WERI-Rb-1 (cell line): Measurements from ENCODE around the gene FOSL1.

ENCODE experiments used
- DNase-seq: peaks from one replicate; pipeline ENCODE4 v3.0.0-alpha.2; 2020
- H3K27ac ChIP-seq: fragments of 250-450 bp; sonication (Bioruptor Pico); 2 replicates; pipeline ENCODE4 v1.5.1; 2020; ENCODE audit warnings: mild to moderate bottlenecking, moderate library complexity
- H3K27me3 ChIP-seq: fragments of 250-450 bp; sonication (Bioruptor Pico); 2 replicates; pipeline ENCODE4 v1.5.1; 2021; ENCODE audit warnings: mild to moderate bottlenecking, low read depth, moderate library complexity; ENCODE audit not compliant: insufficient read depth, severe bottlenecking
- H3K36me3 ChIP-seq: fragments of 250-450 bp; sonication (Bioruptor Pico); 2 replicates; pipeline ENCODE4 v1.5.1; 2020; ENCODE audit warnings: mild to moderate bottlenecking, moderate library complexity
- H3K4me3 ChIP-seq: 2 replicates; pipeline ENCODE4 v1.5.1; 2011; ENCODE audit warnings: low read depth, mild to moderate bottlenecking, control low read depth, low read length
- H3K9me3 ChIP-seq: fragments of 250-450 bp; sonication (Bioruptor Pico); 2 replicates; pipeline ENCODE4 v1.5.1; 2021; ENCODE audit warnings: mild to moderate bottlenecking, moderate library complexity; ENCODE audit not compliant: severe bottlenecking
- TF ChIP-seq, protein P1 (sequence below): IDR thresholded peaks from 2 replicates; pipeline ENCODE4 v1.5.1; 2011; ENCODE audit warnings: low read depth, mild to moderate bottlenecking, control low read depth, inconsistent platforms, low read length

The FOSL1 gene

DNA sequence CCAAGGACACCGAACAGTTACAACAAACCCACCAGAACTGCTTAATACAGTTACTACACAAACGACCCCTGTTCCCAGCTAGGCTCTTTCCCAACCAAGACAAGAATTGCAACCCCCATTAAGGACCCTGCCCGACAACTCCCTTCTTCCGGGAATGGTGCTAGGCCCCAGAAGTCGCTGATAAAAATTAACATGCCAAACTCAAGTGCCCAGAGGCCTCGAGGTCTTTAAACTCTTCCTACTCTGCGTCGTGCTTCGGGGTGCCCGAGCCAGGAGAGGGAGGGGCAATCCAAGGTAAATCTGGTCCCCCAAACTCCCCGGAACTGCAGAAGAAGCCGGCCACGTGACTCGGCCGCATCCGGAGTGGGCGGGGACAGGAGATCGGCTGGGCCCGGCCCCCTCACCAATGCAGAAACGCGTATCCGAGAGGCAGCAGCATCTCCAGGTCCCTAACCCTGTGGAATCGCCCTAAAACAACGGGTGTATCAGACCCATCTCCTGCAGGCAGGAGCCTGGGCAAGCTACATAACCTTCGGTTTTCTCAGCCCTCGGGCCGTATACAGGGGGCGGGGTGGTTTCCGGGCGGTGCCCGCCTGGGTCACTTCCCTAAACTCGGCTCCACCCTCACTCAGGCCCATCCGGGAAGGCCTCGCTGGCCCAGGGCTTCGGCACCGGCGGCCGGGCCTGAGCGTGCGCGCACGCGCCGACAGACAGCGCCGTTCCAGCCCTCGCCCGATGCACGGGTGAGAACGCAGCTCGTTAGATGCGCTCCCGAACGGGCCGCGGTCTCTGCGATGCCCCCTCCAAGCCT is 43.3 kb downstream of the FOSL1 start:
- peak; percentile 67 for DNase-seq
- TF ChIP-seq, protein P1, sequence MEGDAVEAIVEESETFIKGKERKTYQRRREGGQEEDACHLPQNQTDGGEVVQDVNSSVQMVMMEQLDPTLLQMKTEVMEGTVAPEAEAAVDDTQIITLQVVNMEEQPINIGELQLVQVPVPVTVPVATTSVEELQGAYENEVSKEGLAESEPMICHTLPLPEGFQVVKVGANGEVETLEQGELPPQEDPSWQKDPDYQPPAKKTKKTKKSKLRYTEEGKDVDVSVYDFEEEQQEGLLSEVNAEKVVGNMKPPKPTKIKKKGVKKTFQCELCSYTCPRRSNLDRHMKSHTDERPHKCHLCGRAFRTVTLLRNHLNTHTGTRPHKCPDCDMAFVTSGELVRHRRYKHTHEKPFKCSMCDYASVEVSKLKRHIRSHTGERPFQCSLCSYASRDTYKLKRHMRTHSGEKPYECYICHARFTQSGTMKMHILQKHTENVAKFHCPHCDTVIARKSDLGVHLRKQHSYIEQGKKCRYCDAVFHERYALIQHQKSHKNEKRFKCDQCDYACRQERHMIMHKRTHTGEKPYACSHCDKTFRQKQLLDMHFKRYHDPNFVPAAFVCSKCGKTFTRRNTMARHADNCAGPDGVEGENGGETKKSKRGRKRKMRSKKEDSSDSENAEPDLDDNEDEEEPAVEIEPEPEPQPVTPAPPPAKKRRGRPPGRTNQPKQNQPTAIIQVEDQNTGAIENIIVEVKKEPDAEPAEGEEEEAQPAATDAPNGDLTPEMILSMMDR, result no peak
- Histone ChIP-seq H3K4me3 (peak overlapping the region; percentile 96), H3K36me3 (peaks cover 72% of the 10 kb centered on the region), H3K27ac (peak overlapping the region; percentile 99), H3K9me3 (no peaks in the 10 kb centered on the region), H3K27me3 (no peaks in the 10 kb centered on the region)

DNA sequence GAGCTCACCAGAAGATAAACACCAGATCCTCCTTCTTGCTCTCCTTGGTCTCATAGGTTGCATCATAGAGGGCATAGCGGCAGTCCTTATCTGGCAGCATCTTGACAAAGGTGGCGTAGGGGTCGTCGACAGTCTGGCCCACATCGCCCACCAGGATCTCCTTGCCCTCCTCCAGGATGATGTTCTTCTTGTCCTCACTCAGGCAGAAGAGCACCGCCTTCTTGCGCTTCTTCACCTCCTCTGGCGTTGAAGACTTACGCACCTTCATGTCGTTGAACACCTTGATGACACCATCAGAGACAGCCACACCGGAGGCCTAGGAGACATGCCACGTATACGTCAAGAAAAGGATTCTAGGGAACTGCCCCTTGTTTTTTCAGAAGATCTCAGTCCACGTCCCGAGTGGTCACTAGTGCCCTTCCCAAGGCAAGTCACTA is 44.2 kb downstream of the FOSL1 start:
- DNase-seq, result no peak
- TF ChIP-seq, protein P1, result no peak
- Histone ChIP-seq H3K36me3 (peaks cover 73% of the 10 kb centered on the region), H3K27ac (no peak overlapping the region), H3K9me3 (peaks cover 5% of the 10 kb centered on the region), H3K27me3 (no peaks in the 10 kb centered on the region), H3K4me3 (no peak overlapping the region)

DNA sequence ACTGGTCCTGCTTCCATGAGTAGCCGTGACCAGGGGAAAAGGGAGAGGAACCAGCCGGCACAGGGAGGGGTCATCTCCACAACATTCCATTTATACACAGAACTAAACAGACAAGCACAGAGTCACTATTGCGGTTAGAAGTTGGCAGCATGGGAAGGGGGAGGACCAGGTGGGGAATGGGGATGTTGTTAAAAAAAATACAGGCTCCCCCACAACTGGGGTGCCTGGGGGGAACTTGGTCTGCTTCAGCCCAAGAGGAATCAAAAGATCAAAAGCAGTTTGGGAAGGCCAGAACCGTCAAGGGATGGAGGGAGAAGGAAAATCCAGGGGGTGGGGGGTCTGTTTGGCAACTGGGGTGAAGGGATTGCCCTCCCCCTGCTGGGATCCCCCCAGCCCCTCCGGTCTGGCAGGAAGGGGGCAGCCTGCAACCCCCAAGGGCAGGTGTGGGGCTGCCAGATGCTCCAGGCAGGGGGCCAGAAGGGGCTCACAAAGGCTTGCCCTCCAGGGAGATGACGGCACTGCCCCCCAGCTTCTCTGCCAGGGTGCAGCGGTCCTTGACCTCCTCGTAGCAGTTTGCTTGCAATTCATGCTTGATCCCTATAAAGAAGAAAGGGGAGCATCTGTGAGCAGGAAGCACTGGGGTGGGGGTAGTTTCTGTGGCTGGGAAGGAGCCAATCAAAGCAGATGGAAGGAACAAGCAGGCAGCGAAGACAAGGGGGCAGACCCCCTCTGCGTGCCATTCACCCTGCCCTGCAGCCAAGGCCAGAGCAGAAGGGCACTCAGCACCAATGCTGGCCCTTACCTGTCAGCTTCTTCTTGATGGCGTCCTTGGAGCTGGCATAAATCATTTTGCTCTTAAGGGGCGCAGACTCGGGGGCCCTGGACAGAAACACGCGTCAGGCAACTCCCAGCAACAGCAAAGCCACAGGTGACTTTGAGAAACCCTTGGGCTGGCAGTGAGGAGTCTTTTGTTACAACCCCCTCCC is 45.0 kb downstream of the FOSL1 start:
- Histone ChIP-seq H3K27me3 (no peaks in the 10 kb centered on the region), H3K36me3 (peaks cover 70% of the 10 kb centered on the region), H3K4me3 (no peak overlapping the region), H3K9me3 (peaks cover 5% of the 10 kb centered on the region), H3K27ac (no peak overlapping the region)
- TF ChIP-seq, protein P1, result no peak
- no peak for DNase-seq

DNA sequence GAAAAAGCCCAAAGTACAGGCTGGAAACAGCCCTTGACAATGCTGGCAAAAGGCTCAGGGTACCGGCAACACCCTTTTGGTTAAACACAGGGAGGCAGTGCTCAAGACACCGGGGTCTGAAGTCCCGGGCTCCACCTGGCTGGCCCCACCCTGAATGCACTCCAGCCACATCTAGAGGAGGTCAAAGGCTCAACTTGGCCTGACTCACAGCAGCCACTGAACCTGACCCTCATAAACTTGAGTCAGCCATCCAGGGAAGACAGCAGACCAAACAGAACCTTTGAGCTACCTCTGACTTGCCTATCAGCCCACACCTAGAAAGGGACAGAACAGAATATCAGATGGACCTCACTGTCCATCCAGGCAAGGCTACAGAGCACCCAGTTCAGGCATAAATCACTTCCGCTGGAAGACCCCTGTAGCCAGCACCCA is 46.0 kb downstream of the FOSL1 start:
- Histone ChIP-seq H3K36me3 (peaks cover 70% of the 10 kb centered on the region), H3K9me3 (peaks cover 5% of the 10 kb centered on the region), H3K27me3 (no peaks in the 10 kb centered on the region), H3K4me3 (no peak overlapping the region), H3K27ac (no peak overlapping the region)
- TF ChIP-seq, protein P1, result no peak
- no peak for DNase-seq

DNA sequence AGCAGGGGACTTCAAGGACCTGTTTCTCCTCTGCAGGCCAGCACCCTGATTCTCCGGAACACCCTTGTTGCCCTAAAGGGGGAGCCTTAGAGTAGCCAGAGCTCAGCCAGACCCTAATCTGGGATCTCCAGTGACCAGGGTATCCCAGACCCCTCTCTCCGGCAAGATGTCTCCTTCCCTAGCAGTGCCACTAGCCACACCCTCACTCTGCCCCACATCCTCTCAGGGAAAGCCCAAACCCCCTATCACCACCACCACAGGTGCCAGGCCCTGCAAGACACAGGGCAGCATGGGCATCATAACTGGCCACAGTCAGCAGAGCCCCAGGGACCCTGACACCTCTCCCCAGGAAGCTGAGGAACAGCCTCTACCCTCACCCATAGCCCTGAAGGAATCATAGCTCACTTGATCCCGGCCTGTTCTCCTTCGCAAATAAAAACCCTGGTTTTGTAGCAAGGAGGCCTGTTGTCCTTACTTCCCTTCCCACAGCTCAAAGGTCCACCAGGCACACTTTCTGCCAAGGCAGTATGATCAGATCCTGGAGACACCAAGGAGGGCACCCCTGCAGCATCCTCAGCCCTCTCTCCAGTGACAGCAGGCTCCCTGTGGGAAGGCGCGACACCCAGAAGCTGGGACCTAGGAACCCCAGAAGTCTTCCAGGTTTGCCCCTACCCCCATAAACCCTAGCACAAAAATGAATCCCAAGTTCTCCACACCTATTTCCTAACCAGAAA is 46.8 kb downstream of the FOSL1 start:
- H3K27me3 ChIP-seq, result no peaks in the 10 kb centered on the region
- H3K27ac ChIP-seq, result no peak overlapping the region
- H3K9me3 ChIP-seq, result peaks cover 5% of the 10 kb centered on the region
- TF ChIP-seq, protein P1, result peak; percentile 43
- H3K4me3 ChIP-seq, result no peak overlapping the region
- peaks cover 70% of the 10 kb centered on the region for H3K36me3 ChIP-seq
- no peak for DNase-seq
